Keratinocyte (primary cell): Measurements from ENCODE around the gene PCDH1. TPM values are rescaled to one million over a fixed set of nuclear protein-coding genes. Genes with fewer than 3 reads are reported as not detected.
A peak's percentile ranks its signal among the peaks of the same experiment; 100 is the strongest.

Experiments
- DNase-seq: peaks from one replicate; pipeline ENCODE4 v3.0.0-alpha.2; 2011; ENCODE audit warnings: low read depth, missing footprints, low spot score
- FAIRE-seq: peaks from 2 replicates; lab custom pipeline; 2011; peaks lifted over from hg19 to GRCh38; lab: Jason Lieb, UNC
- H2AFZ ChIP-seq: 2 replicates; pipeline ENCODE4 v1.6.0; 2012; ENCODE audit warnings: low read length, control low read depth, inconsistent platforms; ENCODE audit not compliant: control insufficient read depth
- H3K27ac ChIP-seq: 2 replicates; pipeline ENCODE4 v1.5.1; 2011; ENCODE audit warnings: low read length; ENCODE audit not compliant: control insufficient read depth, insufficient read depth
- H3K27me3 ChIP-seq: 3 replicates; pipeline ENCODE4 v1.6.0; 2011; ENCODE audit warnings: low read length; ENCODE audit not compliant: control insufficient read depth, insufficient read depth; ENCODE audit errors: extremely low read depth
- H3K36me3 ChIP-seq, 2 experiments: 2 replicates in 1 of 2; 3 replicates in 1 of 2; pipeline ENCODE4 v1.5.1; 2011; ENCODE audit warnings: low read length in 2 of 2, mild to moderate bottlenecking in 1 of 2; ENCODE audit not compliant: control insufficient read depth in 2 of 2, insufficient read depth in 2 of 2; ENCODE audit errors: extremely low read depth in 1 of 2
- H3K4me1 ChIP-seq: 3 replicates; pipeline ENCODE4 v1.5.1; 2011; ENCODE audit warnings: low read length; ENCODE audit not compliant: control insufficient read depth, insufficient read depth; ENCODE audit errors: extremely low read depth
- H3K4me2 ChIP-seq: 3 replicates; pipeline ENCODE4 v1.6.0; 2011; ENCODE audit warnings: low read depth, low read length; ENCODE audit not compliant: control insufficient read depth, insufficient read depth; ENCODE audit errors: extremely low read depth
- H3K4me3 ChIP-seq, 3 experiments: fragments of 200-600 bp in 1 of 3; sonication (generic) in 1 of 3; 2 replicates in 2 of 3; 3 replicates in 1 of 3; pipeline ENCODE4 v1.5.1; 2011 to 2016; ENCODE audit warnings: low read length in 3 of 3, mild to moderate bottlenecking in 3 of 3, control low read depth in 2 of 3, inconsistent platforms in 1 of 3, low read depth in 1 of 3, mixed read lengths in 1 of 3, mixed run types in 1 of 3, moderate library complexity in 1 of 3; ENCODE audit not compliant: control insufficient read depth in 2 of 3, insufficient read depth in 2 of 3; ENCODE audit errors: extremely low read depth in 1 of 3
- H3K79me2 ChIP-seq: 2 replicates; pipeline ENCODE4 v1.6.0; 2012; ENCODE audit warnings: low read length; ENCODE audit not compliant: control insufficient read depth, insufficient read depth
- H3K9ac ChIP-seq: 3 replicates; pipeline ENCODE4 v1.6.0; 2011; ENCODE audit warnings: low read length; ENCODE audit not compliant: control insufficient read depth, insufficient read depth; ENCODE audit errors: extremely low read depth
- H3K9me1 ChIP-seq: 3 replicates; pipeline ENCODE4 v1.6.0; 2011; ENCODE audit warnings: low read length; ENCODE audit not compliant: control insufficient read depth, insufficient read depth; ENCODE audit errors: extremely low read depth
- H3K9me3 ChIP-seq: 2 replicates; pipeline ENCODE4 v1.5.1; 2012; ENCODE audit warnings: low read depth, low read length; ENCODE audit not compliant: control insufficient read depth
- H4K20me1 ChIP-seq: 3 replicates; pipeline ENCODE4 v1.6.0; 2011; ENCODE audit warnings: low read length; ENCODE audit not compliant: control insufficient read depth, insufficient read depth; ENCODE audit errors: extremely low read depth
- CTCF ChIP-seq, 3 experiments: IDR thresholded peaks in 1 of 3; conservative IDR thresholded peaks in 1 of 3; optimal IDR thresholded peaks in 1 of 3; 2 replicates in 2 of 3; 3 replicates in 1 of 3; pipeline versions ENCODE3 to v1.5.1; 2011; ENCODE audit warnings: low read length in 3 of 3, mild to moderate bottlenecking in 3 of 3, moderate library complexity in 2 of 3, control low read depth in 1 of 3, inconsistent platforms in 1 of 3; ENCODE audit not compliant: insufficient read depth in 2 of 3; ENCODE audit errors: extremely low read depth in 1 of 3
- EZH2 ChIP-seq: IDR thresholded peaks from one replicate; pipeline ENCODE4 v1.6.1; 2012; ENCODE audit warnings: inconsistent platforms, mild to moderate bottlenecking, low read length, moderate library complexity
- dilution Hi-C: fragments of 300-500 bp; cut with MboI; formaldehyde crosslinking; loops from one replicate; pipeline ENCODE4 v1.7.0; 2020; ENCODE audit warnings: low sequenced_read_pairs; ENCODE audit not compliant: extremely low pct_ligation_motif_present
- polyA minus RNA-seq, 3 experiments: library from RNA; depleted of rRNA, polyadenylated mRNA; stranded (reverse); fragments of >200 nt; gene quantifications; 1 replicate in 1 of 3; 2 replicates in 1 of 3; 3 replicates in 1 of 3; pipeline ENCODE4 v1.2.3, GENCODE V29; 2011
- polyA plus RNA-seq, 5 experiments: library from polyadenylated mRNA; depleted of rRNA in 3 of 5; stranded (reverse) in 3 of 5; stranded (forward) in 1 of 5; unstranded in 1 of 5; fragments of >200 nt; gene quantifications; 1 replicate in 1 of 5; 2 replicates in 3 of 5; 3 replicates in 1 of 5; pipeline versions ENCODE4 v1.2.1 to v1.2.3, GENCODE V29; 2011 to 2012; ENCODE audit warnings: missing spikeins in 2 of 5, low read depth in 1 of 5, low replicate concordance in 1 of 5

Gene PCDH1
- polyA plus RNA-seq: 10.0 to 19.9 TPM (median 14.2 TPM) in 3 replicates
- 76.5 TPM for polyA plus RNA-seq (2011; ENCODE audit: low read depth)
- polyA plus RNA-seq (2011; cell fraction: cytosol; rRNA removed): 6.6 and 7.2 TPM in 2 replicates
- 32.7 and 43.1 TPM in 2 replicates for polyA plus RNA-seq (2011; cell fraction: nucleus; rRNA removed)
- 18.0 and 74.0 TPM in 2 replicates for polyA plus RNA-seq (2012; ENCODE audit: low replicate concordance)
- polyA minus RNA-seq: 45.5 to 90.7 TPM (median 50.3 TPM) in 3 replicates
- polyA minus RNA-seq (2011; cell fraction: cytosol; rRNA and poly(A)+ RNA removed): 24.2 TPM
- 71.8 and 73.0 TPM in 2 replicates for polyA minus RNA-seq (2011; cell fraction: nucleus; rRNA and poly(A)+ RNA removed)

GRCh38 chr5:141878186-141878710 lies at the start of gene PCDH1:
TSS of gene PCDH1 (minus strand) at chr5:141878410. CDS start at chr5:141878262, 148 bp downstream.
- no peaks in the 10 kb centered on the region for H3K9me1 ChIP-seq
- peak within 1 kb of the TSS; percentile 52 for H3K9ac ChIP-seq
- H3K4me3 ChIP-seq: peak within 1 kb of the TSS; percentile 57 to 84 (median 69)
- TF ChIP-seq EZH2: no peak
- no peak for TF ChIP-seq CTCF (optimal IDR thresholded peaks at IDR 0.05 in 1 of 3, IDR thresholded peaks at IDR 0.05 in 1 of 3, conservative IDR thresholded peaks at IDR 0.05 in 1 of 3; ENCODE audit: extremely low read depth in 1 of 3, insufficient read depth in 2 of 3, low read length in 3 of 3)
- H3K4me1 ChIP-seq: peaks cover 30% of the 10 kb centered on the region
- no peaks in the 10 kb centered on the region for H4K20me1 ChIP-seq
- no peaks in the 10 kb centered on the region for H3K9me3 ChIP-seq
- H3K79me2 ChIP-seq: peaks cover 11% of the 10 kb centered on the region
- DNase-seq (no peak), FAIRE-seq (no peak)
- no peaks in the 10 kb centered on the region for H3K36me3 ChIP-seq
- no peak within 1 kb of the TSS for H3K27ac ChIP-seq
- dilution Hi-C loops: no loop called here
- H2AFZ ChIP-seq: peak within 1 kb of the TSS; percentile 17
- H3K4me2 ChIP-seq: peak within 1 kb of the TSS; percentile 78
- H3K27me3 ChIP-seq: peaks cover 68% of the 10 kb centered on the region

- DNase-seq: no peak
- Histone ChIP-seq H3K79me2 (peaks cover 12% of the 10 kb centered on the region), H3K9me1 (peaks cover 2% of the 10 kb centered on the region), H3K4me3 (no peak overlapping the region), H4K20me1 (no peaks in the 10 kb centered on the region), H3K4me2 (no peak overlapping the region), H3K9me3 (no peaks in the 10 kb centered on the region), H3K27ac (no peak overlapping the region), H2AFZ (no peak overlapping the region), H3K9ac (no peak overlapping the region), H3K27me3 (no peaks in the 10 kb centered on the region), H3K36me3 (peaks cover 19 to 32% of the 10 kb centered on the region in 2 experiments), H3K4me1 (peaks cover 11% of the 10 kb centered on the region)
- no peak for FAIRE-seq
- TF ChIP-seq EZH2 (no peak), CTCF (optimal IDR thresholded peaks at IDR 0.05 in 1 of 3, IDR thresholded peaks at IDR 0.05 in 1 of 3, conservative IDR thresholded peaks at IDR 0.05 in 1 of 3; ENCODE audit: extremely low read depth in 1 of 3, insufficient read depth in 2 of 3, low read length in 3 of 3) (no peak)
- dilution Hi-C loops: no loop called here
Observed at GRCh38 chr5:141926434-141926833, 48.2 kb upstream of the PCDH1 start.
